Fibroblast of lung (primary cell): Measurements from ENCODE around the gene PLCH2.

Experiments used
- CTCF ChIP-seq, 2 donors: IDR thresholded peaks in 1 of 2; conservative IDR thresholded peaks in 1 of 2; 1 replicate in 1 of 2; 2 replicates in 1 of 2; pipeline ENCODE4 v1.5.1; 2011 to 2012; ENCODE audit warnings: low read length in 2 of 2, control low read depth in 1 of 2, inconsistent platforms in 1 of 2, low read depth in 1 of 2, mild to moderate bottlenecking in 1 of 2
- EZH2 ChIP-seq: IDR thresholded peaks from 2 replicates; pipeline ENCODE4 v1.5.1; 2012; ENCODE audit warnings: low read length, control low read depth, mild to moderate bottlenecking; ENCODE audit errors: missing control alignments

- TF ChIP-seq CTCF (conservative IDR thresholded peaks at IDR 0.05 in 1 of 2, IDR thresholded peaks at IDR 0.05 in 1 of 2; ENCODE audit: low read depth in 1 of 2, low read length in 2 of 2) (no peak), EZH2 (no peak)
Measured at GRCh38 chr1:2495026-2495425, 18.9 kb downstream of the PLCH2 start.
